ENCODE measurements around the gene MSH4.
A peak's percentile ranks its signal among the peaks of the same experiment; 100 is the strongest.
"Not testable (repeated sequence)": the region's sequence is repeated elsewhere in the genome, so short reads cannot be mapped to it uniquely, and the experiment has no call there.

MSH4 gene

DNA sequence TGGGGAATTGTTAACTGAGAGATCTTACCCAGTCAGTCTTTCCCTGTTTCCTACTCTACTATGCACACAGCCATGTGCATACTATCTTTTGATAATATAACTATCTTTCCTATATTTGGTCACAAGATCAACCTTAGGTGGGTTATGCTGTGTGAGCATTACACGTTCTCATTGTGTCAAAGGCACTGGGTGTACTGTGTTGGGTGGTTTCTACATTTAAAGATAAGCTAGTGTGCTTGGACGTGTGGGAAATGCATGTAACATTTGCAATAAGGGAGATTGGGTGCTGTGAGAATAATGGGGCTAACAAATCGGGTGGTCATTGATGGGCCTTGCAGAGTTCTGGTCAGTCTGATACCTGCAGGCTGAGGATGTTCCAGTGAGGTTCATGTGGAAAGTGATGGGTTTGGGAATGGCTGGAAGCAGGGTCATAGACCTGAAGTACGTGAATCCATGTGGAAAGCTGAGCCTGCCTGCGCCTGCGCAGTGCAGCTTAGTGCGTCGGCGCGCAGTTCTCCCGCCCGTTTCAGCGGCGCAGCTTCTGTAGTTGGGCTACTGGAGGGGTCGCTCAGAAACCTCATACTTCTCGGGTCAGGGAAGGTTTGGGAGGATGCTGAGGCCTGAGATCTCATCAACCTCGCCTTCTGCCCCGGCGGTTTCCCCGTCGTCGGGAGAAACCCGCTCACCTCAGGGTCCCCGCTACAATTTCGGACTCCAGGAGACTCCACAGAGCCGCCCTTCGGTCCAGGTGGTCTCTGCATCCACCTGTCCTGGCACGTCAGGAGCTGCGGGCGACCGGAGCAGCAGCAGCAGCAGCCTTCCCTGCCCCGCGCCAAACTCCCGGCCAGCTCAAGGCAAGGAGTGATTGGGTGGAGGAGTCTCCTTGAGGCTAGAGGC is at the start of gene MSH4:
Gene MSH4, plus strand, starts transcription at position 507 of the 897 bp plus-strand sequence. Its CDS starts 104 bp downstream, at position 611.
- no peak for DNase-seq (ENCODE audit: low read depth in 3 of 3)

DNA sequence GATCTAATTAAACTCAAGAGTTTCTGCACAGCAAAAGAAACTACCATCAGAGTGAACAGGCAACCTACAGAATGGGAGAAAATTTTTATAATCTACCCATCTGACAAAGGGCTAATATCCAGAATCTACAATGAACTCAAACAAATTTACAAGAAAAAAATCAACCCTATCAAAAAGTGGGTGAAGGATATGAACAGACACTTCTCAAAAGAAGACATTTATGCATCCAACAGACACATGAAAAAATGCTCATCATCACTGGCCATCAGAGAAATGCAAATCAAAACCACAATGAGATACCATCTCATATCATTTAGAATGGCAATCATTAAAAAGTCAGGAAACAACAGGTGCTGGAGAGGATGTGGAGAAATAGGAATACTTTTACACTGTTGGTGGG is 39.5 kb upstream of the MSH4 start:
- DNase-seq (ENCODE audit: low read depth in 3 of 3) = not testable (repeated sequence)

DNA sequence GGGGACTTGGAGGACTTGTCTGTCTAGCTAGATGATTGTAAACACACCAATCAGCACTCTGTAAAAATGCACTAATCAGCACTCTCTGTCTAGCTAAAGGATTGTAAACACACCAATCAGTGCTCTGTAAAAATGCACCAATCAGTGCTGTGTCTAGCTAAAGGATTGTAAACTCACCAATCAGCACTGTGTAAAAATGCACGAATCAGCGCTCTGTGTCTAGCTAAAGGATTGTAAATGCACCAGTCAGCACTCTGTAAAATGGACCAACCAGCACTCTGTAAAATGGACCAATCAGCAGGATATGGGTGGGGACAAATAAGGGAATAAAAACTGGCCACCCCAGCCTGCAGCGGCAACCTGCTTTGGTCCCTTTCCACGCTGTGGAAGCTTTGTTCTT is 38.1 kb upstream of the MSH4 start:
- DNase-seq (ENCODE audit: low read depth in 3 of 3) = not testable (repeated sequence)

DNA sequence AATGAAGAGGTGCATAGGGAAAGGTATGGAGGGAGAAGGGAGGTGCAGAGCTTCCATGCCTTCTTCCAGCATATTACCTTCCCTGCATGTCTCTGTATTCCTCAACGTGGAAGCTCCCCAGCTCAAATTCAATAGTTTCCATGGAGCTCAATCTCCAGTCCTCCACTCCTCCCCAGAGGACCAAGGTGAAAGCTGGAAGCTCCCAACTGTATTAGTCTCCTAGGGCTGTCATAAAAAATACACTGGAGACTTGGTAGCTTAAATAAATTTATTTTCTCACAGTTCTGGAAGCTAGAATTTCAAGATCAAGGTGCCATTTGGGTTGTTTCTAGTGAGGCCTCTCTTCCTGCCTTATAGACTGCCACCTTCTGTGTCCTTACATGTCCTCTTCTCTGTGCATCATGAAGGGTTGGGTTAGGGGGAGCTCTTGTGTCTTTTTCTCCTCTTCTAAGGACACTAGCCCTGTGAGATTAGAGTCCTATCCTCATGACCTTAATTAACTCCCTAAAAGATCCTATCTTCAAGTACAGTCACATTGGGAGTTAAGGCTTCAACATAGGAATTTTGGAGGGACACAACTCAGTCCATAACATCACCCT is 32.5 kb upstream of the MSH4 start:
- no peak for DNase-seq (ENCODE audit: low read depth in 3 of 3)

DNA sequence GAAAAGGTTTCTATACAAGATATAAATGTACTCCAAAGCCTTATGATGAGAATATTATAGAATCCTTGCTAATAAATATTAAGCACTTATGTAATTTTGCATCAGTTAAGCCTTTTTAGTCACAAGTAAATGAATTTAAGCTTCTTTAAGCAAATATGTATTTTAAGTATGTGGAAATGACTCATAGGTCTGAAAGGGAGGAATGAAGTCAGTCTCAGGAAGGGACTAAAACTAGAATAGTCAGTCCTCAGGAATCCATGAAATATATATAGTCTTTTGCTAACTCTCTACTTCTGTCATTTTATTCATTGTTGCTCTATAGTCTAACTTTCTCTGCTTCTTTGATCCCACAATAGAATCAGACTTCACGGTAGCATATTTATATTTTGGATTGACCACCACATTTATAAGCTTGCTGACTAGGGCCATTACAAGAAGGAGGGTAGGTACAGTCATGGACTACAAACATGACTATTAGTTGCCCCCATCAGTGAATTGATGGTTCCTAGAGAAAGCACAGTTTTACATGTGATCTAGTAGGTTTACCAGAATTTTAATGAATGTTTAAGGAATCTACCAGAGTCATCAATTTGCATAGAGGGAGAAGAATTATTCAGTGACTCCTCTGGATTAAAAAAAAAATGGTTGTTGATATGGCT is 30.9 kb upstream of the MSH4 start:
- DNase-seq (ENCODE audit: low read depth in 3 of 3) = no peak

DNA sequence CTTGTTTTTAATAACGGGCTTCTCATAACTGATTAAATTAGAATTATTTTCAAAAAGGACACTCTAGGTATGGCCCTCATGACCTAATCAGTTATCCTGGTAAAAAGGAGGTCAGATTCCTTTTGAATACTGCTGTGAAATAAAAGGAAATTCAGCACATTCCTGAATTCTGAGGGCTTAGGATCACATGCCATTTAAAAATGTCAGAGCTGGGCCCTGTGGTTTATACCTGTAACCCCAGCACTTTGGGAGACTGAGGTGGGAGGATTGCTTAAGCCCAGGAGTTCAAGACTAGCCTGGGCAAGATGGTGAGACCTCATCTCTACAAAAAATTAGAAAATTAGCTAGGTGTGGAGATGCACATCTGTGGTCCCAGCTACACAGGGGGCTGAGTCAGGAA is 28.7 kb upstream of the MSH4 start:
- no peak for DNase-seq (ENCODE audit: low read depth in 3 of 3)

DNA sequence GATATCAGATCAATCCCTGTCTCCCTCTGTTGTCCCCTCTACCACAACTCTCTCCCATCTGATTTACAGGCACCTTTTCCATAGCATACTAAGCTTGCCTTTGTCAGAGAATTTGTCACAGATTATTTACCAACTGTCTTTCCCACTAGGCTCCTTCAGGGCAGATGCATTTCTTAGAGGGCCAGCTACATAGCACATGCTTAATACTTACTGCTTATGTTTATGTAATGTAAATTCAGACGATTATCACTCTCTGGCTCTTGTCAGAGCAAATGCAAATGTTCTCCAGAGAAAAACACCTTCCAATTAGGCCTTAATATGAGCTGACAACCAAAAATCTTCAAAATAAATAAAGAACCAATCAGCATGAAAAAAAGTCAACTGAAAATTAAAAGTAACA is 25.9 kb upstream of the MSH4 start:
- no peak for DNase-seq (ENCODE audit: low read depth in 3 of 3)

DNA sequence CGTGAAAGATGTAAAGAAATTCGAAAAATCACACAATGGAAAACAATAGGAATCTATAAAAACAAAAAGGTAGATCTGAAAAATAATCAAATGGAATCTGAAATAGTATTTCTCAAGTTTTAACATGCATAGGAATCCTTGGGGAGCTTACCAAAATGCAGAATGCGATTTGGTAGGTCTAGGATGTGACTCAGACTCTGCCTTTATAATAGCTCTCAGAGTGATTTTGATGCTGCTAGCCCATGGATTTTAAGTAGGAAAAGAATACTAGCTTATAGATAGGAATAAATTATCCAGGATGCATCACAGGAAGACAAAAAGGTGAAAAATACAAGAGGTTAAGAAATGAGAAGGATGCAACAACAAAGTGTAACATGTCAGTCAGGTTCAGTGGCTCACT is 24.7 kb upstream of the MSH4 start:
- DNase-seq (ENCODE audit: low read depth in 3 of 3) = no peak

DNA sequence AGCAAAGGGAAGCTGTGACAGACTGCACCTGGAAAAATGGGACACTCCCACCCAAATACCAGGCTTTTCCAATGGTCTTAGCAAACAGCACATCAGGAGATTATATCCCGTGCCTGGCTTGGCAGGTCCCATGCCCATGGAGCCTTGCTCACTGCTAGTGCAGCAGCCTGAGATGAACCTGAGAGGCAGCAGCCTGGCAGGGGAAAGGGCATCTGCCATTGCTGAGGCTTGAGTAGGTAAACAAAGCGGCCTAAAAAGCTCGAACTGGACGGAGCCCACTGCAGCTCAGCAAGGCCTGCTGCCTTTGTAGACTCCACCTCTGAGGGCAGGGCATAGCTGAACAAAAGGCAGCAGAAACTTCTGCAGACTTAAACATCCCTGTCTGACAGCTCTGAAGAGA is 18.9 kb upstream of the MSH4 start:
- not testable (repeated sequence) for DNase-seq (ENCODE audit: low read depth in 3 of 3)

DNA sequence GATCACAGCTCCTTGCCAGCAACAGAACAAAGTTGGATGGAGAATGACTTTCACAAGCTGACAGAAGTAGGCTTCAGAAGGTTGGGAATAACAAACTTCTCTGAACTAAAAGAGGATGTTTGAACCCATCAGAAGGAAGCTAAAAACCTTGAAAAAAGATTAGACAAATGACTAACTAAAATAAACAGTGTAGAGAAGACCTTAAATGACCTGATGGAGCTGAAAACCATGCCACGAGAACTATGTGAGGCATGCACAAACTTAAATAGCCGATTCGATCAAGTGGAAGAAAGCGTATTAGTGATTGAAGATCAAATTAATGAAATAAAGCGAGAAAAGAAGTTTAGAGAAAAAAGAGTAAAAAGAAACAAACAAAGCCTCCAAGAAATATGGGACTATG is 18.0 kb upstream of the MSH4 start:
- DNase-seq (ENCODE audit: low read depth in 3 of 3) = not testable (repeated sequence)

DNA sequence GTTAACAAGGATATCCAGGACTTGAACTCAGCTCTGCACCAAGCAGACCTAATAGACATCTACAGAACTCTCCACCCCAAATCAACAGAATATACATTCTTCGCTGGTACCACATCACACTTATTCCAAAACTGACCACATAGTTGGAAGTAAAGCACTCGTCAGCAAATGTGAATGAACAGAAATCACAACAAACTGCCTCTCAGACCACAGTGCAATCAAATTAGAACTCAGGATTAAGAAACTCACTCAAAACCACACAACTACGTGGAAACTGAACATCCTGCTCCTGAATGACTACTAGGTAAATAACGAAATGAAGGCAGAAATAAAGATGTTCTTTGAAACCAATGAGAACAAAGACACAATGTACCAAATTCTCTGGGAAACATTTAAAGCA is 16.5 kb upstream of the MSH4 start:
- DNase-seq (ENCODE audit: low read depth in 3 of 3) = not testable (repeated sequence)

DNA sequence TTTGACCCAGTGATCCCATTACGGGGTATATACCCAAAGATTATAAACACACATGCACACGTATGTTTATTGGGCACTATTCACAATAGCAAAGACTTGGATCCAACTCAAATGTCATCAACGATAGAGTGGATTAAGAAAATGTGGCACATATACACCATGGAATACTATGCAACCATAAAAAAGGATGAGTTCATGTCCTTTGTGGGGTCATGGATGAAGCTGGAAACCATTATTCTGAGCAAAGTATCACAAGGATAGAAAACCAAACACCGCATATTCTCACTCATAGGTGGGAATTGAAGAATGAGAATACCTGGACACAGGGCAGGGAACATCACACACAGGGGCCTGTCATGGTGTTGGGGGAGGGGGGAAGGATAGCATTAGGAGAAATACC is 12.8 kb upstream of the MSH4 start:
- DNase-seq (ENCODE audit: low read depth in 3 of 3) = not testable (repeated sequence)

DNA sequence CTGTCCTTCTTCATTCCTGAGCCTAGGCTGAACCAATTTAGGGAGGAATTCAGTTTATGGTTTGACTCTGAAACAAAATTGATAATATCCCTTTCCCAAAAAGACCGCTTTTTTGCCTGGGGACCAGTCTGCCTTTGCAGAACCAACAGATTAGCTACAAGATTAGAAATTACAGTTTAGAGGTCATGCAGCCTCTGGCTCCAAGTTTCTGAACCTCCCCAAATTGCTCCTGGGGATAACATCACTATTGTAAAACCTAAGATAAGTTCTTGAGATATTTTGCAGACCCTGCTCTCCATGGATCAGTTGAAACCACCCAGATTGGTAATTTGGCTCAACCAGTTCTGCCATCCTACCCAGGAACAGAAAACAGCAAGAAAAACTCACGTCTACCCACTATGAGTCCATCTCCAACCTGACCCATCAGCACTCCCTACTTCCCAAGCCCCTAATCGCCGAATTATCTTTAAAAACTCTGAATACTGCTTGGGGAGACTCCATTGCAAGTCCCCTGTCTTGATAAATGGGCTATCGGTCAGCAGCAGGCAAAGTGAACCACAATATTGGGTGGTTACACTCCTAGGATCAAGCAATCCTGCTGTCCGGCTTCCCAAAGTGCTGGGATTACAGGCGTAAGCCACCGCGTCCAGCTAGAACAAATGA is 11.2 kb upstream of the MSH4 start:
- no peak for DNase-seq (ENCODE audit: low read depth in 3 of 3)

DNA sequence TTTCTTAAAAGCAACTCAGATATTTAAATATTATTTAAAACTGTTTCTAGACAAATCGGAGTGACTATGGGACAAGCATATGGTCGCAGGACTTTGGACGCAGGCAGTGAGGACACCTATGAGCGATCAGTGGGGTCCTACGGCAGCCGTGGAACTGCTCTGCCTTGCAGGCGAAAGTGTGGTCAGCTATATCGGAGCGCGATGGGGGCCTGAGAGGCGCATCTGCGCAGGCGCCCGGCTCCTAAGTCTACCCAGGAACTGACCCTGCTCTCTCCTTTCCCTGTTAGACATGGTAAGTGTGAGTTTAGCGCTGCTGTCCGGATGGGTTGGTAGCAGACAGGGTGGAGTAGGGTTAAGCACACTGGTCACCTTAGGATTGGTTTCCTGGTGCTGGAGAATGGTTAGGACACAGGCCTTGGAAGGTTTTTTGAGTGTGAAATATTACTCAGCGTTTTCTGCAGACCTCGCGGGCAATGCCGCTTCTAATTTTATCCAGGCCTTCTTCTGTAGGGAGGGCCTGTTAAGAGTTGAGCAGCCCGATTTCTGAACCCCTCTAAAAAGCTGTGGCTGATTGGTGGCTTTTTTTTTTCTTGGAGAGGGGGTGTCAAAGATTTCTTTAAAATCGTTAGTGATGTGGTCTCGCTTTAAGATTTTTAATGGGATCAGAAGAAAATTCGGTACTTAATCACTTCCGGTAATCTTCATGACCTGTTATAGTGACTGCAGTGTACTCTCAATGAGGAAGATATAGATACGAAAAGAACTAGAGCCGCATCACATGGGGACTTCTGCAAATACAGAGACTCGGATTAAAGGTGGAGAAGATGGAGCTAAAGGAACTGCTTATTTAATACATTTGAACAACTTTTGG is 10.5 kb upstream of the MSH4 start, which contains the start of gene RABGGTB:
Gene RABGGTB, plus strand, starts transcription at position 274 of the 871 bp plus-strand sequence. Its CDS starts 16 bp downstream, at position 290.
- peak; percentile 85 to 92 (median 90) for DNase-seq (ENCODE audit: low read depth in 3 of 3)

DNA sequence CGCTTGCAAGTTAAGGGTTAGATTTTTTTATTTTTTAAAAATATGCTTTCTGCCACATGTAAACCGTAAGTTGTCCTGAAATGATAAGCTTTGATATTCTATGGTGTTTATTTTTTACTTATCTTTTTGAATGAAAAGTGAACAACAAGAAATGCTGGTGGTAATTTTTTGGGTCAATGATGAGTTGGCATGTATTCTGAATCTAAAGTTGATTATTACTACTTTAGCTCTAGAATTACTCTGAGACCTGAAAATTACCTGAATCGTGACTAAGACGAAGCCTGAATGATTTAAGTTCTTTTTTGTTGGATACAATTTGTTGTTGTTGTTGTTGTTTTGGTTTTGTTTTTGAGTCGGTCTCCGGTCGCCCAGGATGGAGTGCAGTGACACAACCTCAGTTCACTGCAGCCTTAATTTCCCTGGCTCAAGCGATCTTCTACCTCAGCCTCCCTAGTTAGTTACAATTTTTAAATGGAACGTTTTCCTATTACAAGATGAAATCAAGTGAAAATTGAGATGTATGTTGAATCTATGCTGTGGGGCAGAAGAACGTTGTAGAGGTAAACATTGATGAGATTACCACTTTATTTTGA is 9.7 kb upstream of the MSH4 start:
- DNase-seq (ENCODE audit: low read depth in 3 of 3) = no peak

DNA sequence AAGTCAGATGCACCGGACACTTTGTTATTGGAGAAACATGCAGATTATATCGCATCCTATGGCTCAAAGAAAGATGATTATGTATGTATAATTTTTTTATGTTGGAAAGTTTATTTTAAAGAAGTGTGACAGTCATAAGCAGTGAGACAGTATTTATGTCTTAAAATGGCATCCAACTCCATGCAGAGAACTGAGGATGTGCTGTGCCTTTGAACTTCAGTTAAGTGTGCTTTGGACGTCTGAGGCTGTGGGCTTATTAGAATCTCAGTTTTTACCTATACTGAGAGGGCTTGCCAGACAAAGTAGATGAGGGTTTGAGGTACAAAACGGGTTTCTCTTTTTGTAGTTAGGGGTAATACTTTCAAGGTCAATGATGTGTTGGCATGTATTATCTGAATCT is 9.2 kb upstream of the MSH4 start:
- DNase-seq (ENCODE audit: low read depth in 3 of 3) = no peak

DNA sequence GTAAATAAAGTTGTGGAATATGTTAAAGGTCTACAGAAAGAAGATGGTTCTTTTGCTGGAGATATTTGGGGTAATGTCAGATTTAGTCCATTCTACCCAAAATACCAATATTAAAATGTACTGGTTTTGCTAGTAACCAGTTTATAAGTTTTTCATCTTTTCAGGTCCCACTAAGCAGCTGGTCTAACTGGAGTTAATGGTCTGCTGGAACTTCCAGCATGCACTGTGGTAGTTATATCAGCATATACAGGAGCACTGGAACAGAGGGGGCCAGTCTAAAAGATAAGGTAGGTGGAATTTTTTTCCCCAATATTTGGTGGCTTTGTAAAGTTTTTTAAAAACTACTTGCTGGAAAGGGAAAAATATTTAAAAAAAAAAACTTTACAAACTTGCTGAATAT is 6.7 kb upstream of the MSH4 start:
- no peak for DNase-seq (ENCODE audit: low read depth in 3 of 3)

DNA sequence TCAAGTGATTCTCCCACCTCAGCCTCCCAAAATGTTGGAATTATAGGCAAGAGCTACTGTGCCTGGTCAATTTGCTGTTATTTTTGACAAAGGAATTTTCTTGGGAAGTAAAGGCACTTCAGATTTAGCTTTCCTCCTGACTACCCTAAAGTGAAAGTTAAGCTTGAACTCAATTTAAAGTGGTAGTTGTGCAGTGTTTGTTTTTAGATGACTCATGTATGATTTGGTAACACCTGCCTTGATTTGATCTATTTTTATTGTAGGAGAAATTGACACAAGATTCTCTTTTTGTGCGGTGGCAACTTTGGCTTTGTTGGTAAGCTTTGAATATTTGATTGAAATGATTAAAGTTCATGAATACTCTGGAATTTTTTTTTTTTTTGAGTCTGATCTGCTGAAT is 5.7 kb upstream of the MSH4 start:
- no peak for DNase-seq (ENCODE audit: low read depth in 3 of 3)

DNA sequence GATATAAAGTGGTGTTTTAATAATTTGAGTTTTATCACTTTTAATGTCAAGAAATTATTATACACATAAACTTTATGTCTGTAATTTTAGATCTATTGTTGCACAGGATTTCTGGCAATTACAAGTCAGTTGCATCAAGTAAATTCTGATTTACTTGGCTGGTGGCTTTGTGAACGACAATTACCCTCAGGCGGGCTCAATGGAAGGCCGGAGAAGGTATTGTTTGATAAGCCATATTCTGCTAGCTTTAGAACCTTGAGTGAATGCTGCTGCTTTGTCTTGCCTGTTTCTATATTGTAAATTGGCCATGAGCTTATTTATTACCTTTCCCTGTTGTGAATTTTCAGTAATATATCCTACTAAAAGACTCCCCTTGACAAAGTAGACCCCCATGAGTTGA is 4.6 kb upstream of the MSH4 start:
- no peak for DNase-seq (ENCODE audit: low read depth in 3 of 3)

DNA sequence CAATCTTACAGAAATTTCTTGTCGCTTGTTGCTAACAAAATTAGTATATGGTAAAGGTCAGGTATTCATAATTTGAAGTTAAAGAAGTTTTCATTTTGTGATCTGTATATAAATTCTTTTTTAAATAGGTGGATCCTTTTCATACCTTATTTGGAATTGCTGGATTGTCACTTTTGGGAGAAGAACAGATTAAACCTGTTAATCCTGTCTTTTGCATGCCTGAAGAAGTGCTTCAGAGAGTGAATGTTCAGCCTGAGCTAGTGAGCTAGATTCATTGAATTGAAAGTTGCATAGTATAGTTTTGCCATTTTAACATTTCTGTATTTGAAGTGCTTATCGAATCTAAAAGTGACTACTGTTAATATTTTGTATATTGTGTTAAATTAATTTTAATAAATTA is 2.3 kb upstream of the MSH4 start:
- no peak for DNase-seq (ENCODE audit: low read depth in 3 of 3)

DNA sequence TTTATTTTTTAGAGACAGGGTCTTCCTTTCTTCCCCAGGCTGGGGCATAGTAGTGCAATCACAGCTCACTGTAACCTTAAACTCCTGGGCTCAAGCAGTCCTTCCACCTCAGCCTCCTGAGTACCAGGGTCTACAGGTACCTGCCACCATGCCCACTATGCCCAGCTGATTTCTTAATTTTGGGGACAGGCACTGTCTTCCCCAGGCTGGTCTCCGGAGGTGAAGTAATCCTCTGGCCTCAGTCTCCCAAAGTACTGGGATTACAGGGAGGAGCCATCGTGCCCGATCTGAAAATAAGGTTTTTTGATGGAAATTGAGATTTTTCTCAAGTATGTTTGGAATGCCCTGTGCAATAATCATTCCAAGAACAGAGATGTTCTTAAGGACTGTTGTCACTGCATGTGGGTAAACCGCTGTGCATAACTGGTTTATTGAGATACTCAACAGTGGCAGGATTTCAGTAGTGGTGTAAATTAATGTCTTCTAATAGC is 934 bp upstream of the MSH4 start:
- DNase-seq (ENCODE audit: low read depth in 3 of 3) = no peak
